ENCODE measurements around the gene TNFRSF25. TPM values are rescaled to one million over a fixed set of nuclear protein-coding genes. Genes with fewer than 3 reads are reported as not detected.
A peak's percentile ranks its signal among the peaks of the same experiment; 100 is the strongest.

TNFRSF25 gene
- total RNA-seq = 11.4 TPM
- long read RNA-seq, partial matches to known transcripts = 1 of 9 reads
- long read RNA-seq, other reads (novel, unspliced or antisense) = 4 of 9 reads

- no peak for DNase-seq (ENCODE audit: missing footprints)
- intact Hi-C loops (cut with DNase I) = no loop called here
- no peak for ATAC-seq
Observed at GRCh38 chr1:6466023-6466422, at the start of gene TNFRSF25. TSS of gene TNFRSF25 (minus strand) at chr1:6466173. CDS start at chr1:6466107, 66 bp downstream.

GRCh38 chr1:6515771-6516170 is 49.8 kb upstream of the TNFRSF25 start:
- intact Hi-C loops (cut with DNase I) = no loop called here
- ATAC-seq (no peak), DNase-seq (ENCODE audit: missing footprints) (peak; percentile 41)

- ATAC-seq (peak; percentile 47), DNase-seq (ENCODE audit: missing footprints) (peak; percentile 53)
- intact Hi-C loops (cut with DNase I) = no loop called here
Observed at GRCh38 chr1:6513320-6513801, 47.4 kb upstream of the TNFRSF25 start.

- no peak for DNase-seq (ENCODE audit: missing footprints)
- intact Hi-C loops (cut with DNase I) = no loop called here
- no peak for ATAC-seq
Observed at GRCh38 chr1:6512908-6513280, 46.9 kb upstream of the TNFRSF25 start.

GRCh38 chr1:6512245-6512907 is 46.4 kb upstream of the TNFRSF25 start:
- intact Hi-C loops (cut with DNase I) = no loop called here
- ATAC-seq (no peak), DNase-seq (ENCODE audit: missing footprints) (no peak)

- intact Hi-C loops (cut with DNase I) = no loop called here
- no peak for ATAC-seq
- no peak for DNase-seq (ENCODE audit: missing footprints)
Observed at GRCh38 chr1:6511561-6512244, 45.7 kb upstream of the TNFRSF25 start.

- DNase-seq (ENCODE audit: missing footprints) (no peak), ATAC-seq (no peak)
- intact Hi-C loops (cut with DNase I) = no loop called here
Observed at GRCh38 chr1:6511056-6511455, 45.1 kb upstream of the TNFRSF25 start.

- intact Hi-C loops (cut with DNase I) = no loop called here
- no peak for DNase-seq (ENCODE audit: missing footprints)
- ATAC-seq = no peak
Observed at GRCh38 chr1:6510493-6510892, 44.5 kb upstream of the TNFRSF25 start.

- ATAC-seq (peak; percentile 44), DNase-seq (ENCODE audit: missing footprints) (no peak)
- intact Hi-C loops (cut with DNase I) = no loop called here
Observed at GRCh38 chr1:6509919-6510291, 43.9 kb upstream of the TNFRSF25 start.

- ATAC-seq (peak; percentile 31), DNase-seq (ENCODE audit: missing footprints) (no peak)
- intact Hi-C loops (cut with DNase I) = no loop called here
Observed at GRCh38 chr1:6509220-6509918, 43.4 kb upstream of the TNFRSF25 start.

GRCh38 chr1:6508816-6509189 is 42.8 kb upstream of the TNFRSF25 start:
- ATAC-seq (no peak), DNase-seq (ENCODE audit: missing footprints) (no peak)
- intact Hi-C loops (cut with DNase I) = no loop called here

- ATAC-seq = no peak
- no peak for DNase-seq (ENCODE audit: missing footprints)
- intact Hi-C loops (cut with DNase I) = no loop called here
Observed at GRCh38 chr1:6508154-6508815, 42.3 kb upstream of the TNFRSF25 start.

GRCh38 chr1:6507461-6507911 is 41.5 kb upstream of the TNFRSF25 start:
- ATAC-seq = no peak
- intact Hi-C loops (cut with DNase I) = no loop called here
- no peak for DNase-seq (ENCODE audit: missing footprints)

- intact Hi-C loops (cut with DNase I) = no loop called here
- DNase-seq (ENCODE audit: missing footprints) (no peak), ATAC-seq (no peak)
Observed at GRCh38 chr1:6507037-6507428, 41.1 kb upstream of the TNFRSF25 start.

GRCh38 chr1:6506210-6507036 is 40.5 kb upstream of the TNFRSF25 start:
- intact Hi-C loops (cut with DNase I) = no loop called here
- ATAC-seq = no peak
- DNase-seq (ENCODE audit: missing footprints) = no peak

GRCh38 chr1:6505367-6506209 is 39.6 kb upstream of the TNFRSF25 start:
- intact Hi-C loops (cut with DNase I) = no loop called here
- DNase-seq (ENCODE audit: missing footprints) (no peak), ATAC-seq (no peak)

- intact Hi-C loops (cut with DNase I) = no loop called here
- ATAC-seq (no peak), DNase-seq (ENCODE audit: missing footprints) (no peak)
Observed at GRCh38 chr1:6504887-6505286, 38.9 kb upstream of the TNFRSF25 start.

Data from Right ventricle myocardium inferior (tissue), 1 donor.